H9 (cell line): ENCODE data around the gene SDR9C7. TPM values are rescaled to one million over a fixed set of nuclear protein-coding genes. Genes with fewer than 3 reads are reported as not detected.

Experiments
- DNase-seq: peaks from one replicate; pipeline ENCODE4 v3.0.0-alpha.2; 2017
- H2AFZ ChIP-seq: one replicate; pipeline ENCODE4 v1.6.1; 2013; ENCODE audit warnings: mild to moderate bottlenecking, low read length, control low read depth, moderate library complexity
- H2AK5ac ChIP-seq: 2 replicates; pipeline ENCODE4 v1.6.1; 2013; ENCODE audit warnings: low read length, control low read depth, mixed read lengths; ENCODE audit not compliant: insufficient read length
- H2BK120ac ChIP-seq: one replicate; pipeline ENCODE4 v1.6.1; 2013; ENCODE audit warnings: low read depth, mild to moderate bottlenecking, low read length, control low read depth, inconsistent platforms; ENCODE audit not compliant: poor library complexity, severe bottlenecking
- H2BK12ac ChIP-seq: 2 replicates; pipeline ENCODE4 v1.6.1; 2013; ENCODE audit warnings: low read length, control low read depth, mixed read lengths, low read depth; ENCODE audit not compliant: insufficient read length
- H2BK15ac ChIP-seq: 2 replicates; pipeline ENCODE4 v1.6.1; 2013; ENCODE audit warnings: low read depth, low read length, control low read depth
- H2BK20ac ChIP-seq: one replicate; pipeline ENCODE4 v1.6.1; 2013; ENCODE audit warnings: low read depth, mild to moderate bottlenecking, low read length, control low read depth, inconsistent platforms; ENCODE audit not compliant: poor library complexity, severe bottlenecking
- H2BK5ac ChIP-seq: 2 replicates; pipeline ENCODE4 v1.6.1; 2013; ENCODE audit warnings: low read length, control low read depth, mixed read lengths; ENCODE audit not compliant: insufficient read length
- H3K14ac ChIP-seq: 2 replicates; pipeline ENCODE4 v1.6.1; 2013; ENCODE audit warnings: low read length, control low read depth; ENCODE audit not compliant: insufficient read depth
- H3K18ac ChIP-seq: 2 replicates; pipeline ENCODE4 v1.6.1; 2013; ENCODE audit warnings: low read depth, mild to moderate bottlenecking, mixed read lengths, low read length, control low read depth; ENCODE audit not compliant: insufficient read length
- H3K23ac ChIP-seq: 2 replicates; pipeline ENCODE4 v1.6.1; 2013; ENCODE audit warnings: low read length, control low read depth, mixed read lengths, low read depth; ENCODE audit not compliant: insufficient read length
- H3K23me2 ChIP-seq: 2 replicates; pipeline ENCODE4 v1.6.1; 2013; ENCODE audit warnings: low read depth, mild to moderate bottlenecking, mixed read lengths, low read length, control low read depth; ENCODE audit not compliant: insufficient read length, poor library complexity, severe bottlenecking
- H3K27ac ChIP-seq: 2 replicates; pipeline ENCODE4 v1.5.1; 2013; ENCODE audit warnings: low read length, control low read depth, mixed read lengths, low read depth; ENCODE audit not compliant: insufficient read length
- H3K27me3 ChIP-seq: 2 replicates; pipeline ENCODE4 v1.6.1; 2013; ENCODE audit warnings: low read length, control low read depth, inconsistent platforms; ENCODE audit not compliant: insufficient read depth
- H3K4ac ChIP-seq: 2 replicates; pipeline ENCODE4 v1.6.1; 2013; ENCODE audit warnings: low read depth, mild to moderate bottlenecking, control low read depth, inconsistent platforms, low read length, moderate library complexity
- H3K4me1 ChIP-seq: 2 replicates; pipeline ENCODE4 v1.6.1; 2013; ENCODE audit warnings: low read length, control low read depth, inconsistent platforms; ENCODE audit not compliant: insufficient read depth
- H3K4me2 ChIP-seq: 2 replicates; pipeline ENCODE4 v1.6.1; 2013; ENCODE audit warnings: low read length, control low read depth, mixed read lengths; ENCODE audit not compliant: insufficient read length, insufficient read depth
- H3K56ac ChIP-seq: 2 replicates; pipeline ENCODE4 v1.6.1; 2013; ENCODE audit warnings: low read depth, mild to moderate bottlenecking, mixed read lengths, low read length, control low read depth; ENCODE audit not compliant: insufficient read length
- H3K79me1 ChIP-seq: 2 replicates; pipeline ENCODE4 v1.6.1; 2013; ENCODE audit warnings: low read depth, mild to moderate bottlenecking, moderate library complexity, low read length, control low read depth, inconsistent platforms; ENCODE audit not compliant: insufficient read depth, poor library complexity, severe bottlenecking
- H3K79me2 ChIP-seq: 2 replicates; pipeline ENCODE4 v1.6.1; 2013; ENCODE audit warnings: low read length, control low read depth, inconsistent platforms; ENCODE audit not compliant: insufficient read depth
- H3K9ac ChIP-seq: 2 replicates; pipeline ENCODE4 v1.6.1; 2013; ENCODE audit warnings: low read length, control low read depth, mixed read lengths; ENCODE audit not compliant: insufficient read length; ENCODE audit errors: extremely low read depth
- H3K9me3 ChIP-seq: one replicate; pipeline ENCODE4 v1.6.1; 2013; ENCODE audit warnings: low read depth, low read length, inconsistent platforms; ENCODE audit not compliant: control insufficient read depth
- H3T11ph ChIP-seq: one replicate; pipeline ENCODE4 v1.6.1; 2013; ENCODE audit warnings: mild to moderate bottlenecking, low read length, control low read depth, inconsistent platforms
- H4K20me1 ChIP-seq: one replicate; pipeline ENCODE4 v1.6.1; 2013; ENCODE audit not compliant: control insufficient read depth, insufficient read length, insufficient read depth
- H4K5ac ChIP-seq: 2 replicates; pipeline ENCODE4 v1.6.1; 2013; ENCODE audit warnings: low read depth, mild to moderate bottlenecking, mixed read lengths, low read length, control low read depth; ENCODE audit not compliant: insufficient read length
- H4K8ac ChIP-seq: replicated peaks from 2 replicates; pipeline ENCODE4 v1.6.1; 2013; ENCODE audit warnings: low read length, control low read depth, mixed read lengths, low read depth; ENCODE audit not compliant: insufficient read length
- H4K91ac ChIP-seq: 2 replicates; pipeline ENCODE4 v1.6.1; 2013; ENCODE audit warnings: low read depth, mild to moderate bottlenecking, moderate library complexity, mixed read lengths, low read length, control low read depth; ENCODE audit not compliant: insufficient read length
- H3K27ac Mint-ChIP-seq, 3 experiments: 2 replicates in 2 of 3; 3 replicates in 1 of 3; pipeline ENCODE4 v1.8.0; 2020 to 2021; ENCODE audit warnings: mixed read lengths in 3 of 3, mild to moderate bottlenecking in 1 of 3, moderate library complexity in 1 of 3
- H3K27me3 Mint-ChIP-seq: 2 replicates; pipeline ENCODE4 v1.8.0; 2021; ENCODE audit warnings: low read depth, mild to moderate bottlenecking, moderate library complexity, mixed read lengths
- H3K36me3 Mint-ChIP-seq, 3 experiments: 2 replicates in 2 of 3; 3 replicates in 1 of 3; pipeline ENCODE4 v1.8.0; 2020 to 2021; ENCODE audit warnings: low read depth in 3 of 3, mixed read lengths in 3 of 3; ENCODE audit not compliant: insufficient read depth in 1 of 3
- H3K4me1 Mint-ChIP-seq, 2 experiments: 2 replicates each; pipeline ENCODE4 v1.8.0; 2020; ENCODE audit warnings: mixed read lengths in 2 of 2
- H3K4me3 Mint-ChIP-seq, 2 experiments: 2 replicates in 1 of 2; 3 replicates in 1 of 2; pipeline ENCODE4 v1.8.0; 2020 to 2021; ENCODE audit warnings: mild to moderate bottlenecking in 2 of 2, mixed read lengths in 2 of 2, moderate library complexity in 1 of 2
- H3K9me3 Mint-ChIP-seq, 2 experiments: 2 replicates in 1 of 2; 3 replicates in 1 of 2; pipeline ENCODE4 v1.8.0; 2020; ENCODE audit warnings: mild to moderate bottlenecking in 2 of 2, mixed read lengths in 2 of 2, moderate library complexity in 1 of 2
- WGBS: extraction: QIAGEN DNeasy Blood & Tissue Kit; methylation state at CpG from one replicate; pipeline ENCODE4 v1.1.7; 2013; ENCODE audit warnings: missing lambda C conversion rate, low lambda C conversion rate, mixed read lengths; ENCODE audit not compliant: insufficient read length; ENCODE audit errors: extremely low coverage; 5-methylcytosine and 5-hydroxymethylcytosine counted together
- total RNA-seq: library from RNA; stranded (reverse); gene quantifications from 2 replicates; pipeline ENCODE4 v1.2.1, GENCODE V29; 2021
- TF ChIP-seq, protein P1 (sequence below): fragments of 200-600 bp; sonication (generic); conservative IDR thresholded peaks from 3 replicates; pipeline ENCODE4 v1.8.0; 2021; ENCODE audit warnings: antibody characterized with exemption, mild to moderate bottlenecking

SDR9C7 gene
- total RNA-seq, 1 experiment from 2014 or later, result not detected

DNA sequence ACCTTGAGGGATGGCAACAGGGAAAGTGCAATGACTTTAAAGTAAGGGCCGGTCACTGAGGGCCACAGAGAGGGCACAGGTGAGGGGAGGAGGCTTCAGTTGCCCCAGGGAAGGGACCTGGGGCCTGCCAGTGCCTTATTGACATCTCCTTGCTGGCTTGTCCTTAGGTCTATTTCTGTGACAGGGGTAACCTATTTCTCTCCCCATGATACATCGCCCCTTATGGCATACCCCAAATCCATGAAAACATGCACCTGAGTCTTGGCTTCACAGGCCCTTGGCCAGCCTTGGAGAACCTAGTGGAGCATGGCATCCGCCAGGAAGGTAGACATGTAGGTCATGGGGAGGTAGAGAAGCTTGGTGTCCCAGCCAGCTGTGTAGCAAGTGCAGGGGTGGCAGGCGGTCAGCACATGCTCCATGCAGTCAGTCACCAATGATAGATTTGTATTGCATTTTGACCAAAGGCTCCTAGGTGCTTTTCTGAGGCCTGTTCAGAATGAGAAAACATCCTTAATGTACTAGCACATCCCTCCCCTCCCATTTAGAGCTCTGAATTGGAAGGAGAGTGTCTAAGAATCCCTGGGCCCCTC, 46.8 kb upstream of the SDR9C7 start:
- H3K79me2 ChIP-seq, result no peaks in the 10 kb centered on the region
- no peaks in the 10 kb centered on the region for H3K23me2 ChIP-seq
- Mint-ChIP-seq H3K4me1 (no peaks in the 10 kb centered on the region), H3K9me3 (peaks cover 3 to 4% of the 10 kb centered on the region in 2 experiments; a peak in 3 of 5 replicates), H3K36me3 (peaks cover 0 to 4% (median 0%) of the 10 kb centered on the region in 3 experiments; a peak in 2 of 7 replicates), H3K27me3 (no peaks in the 10 kb centered on the region; the same call in 1 of the 2 replicates), H3K27ac (no peak overlapping the region), H3K4me3 (no peak overlapping the region)
- no peak overlapping the region for H4K8ac ChIP-seq
- H2BK5ac ChIP-seq, result no peak overlapping the region
- H2BK20ac ChIP-seq, result no peak overlapping the region
- H2BK120ac ChIP-seq, result no peak overlapping the region
- H3K4ac ChIP-seq, result no peak overlapping the region
- no peak for DNase-seq
- WGBS, result no CpG with 5 or more reads among the region's 4 CpGs
- H2AK5ac ChIP-seq, result no peak overlapping the region
- no peak overlapping the region for H3T11ph ChIP-seq
- TF ChIP-seq, protein P1, sequence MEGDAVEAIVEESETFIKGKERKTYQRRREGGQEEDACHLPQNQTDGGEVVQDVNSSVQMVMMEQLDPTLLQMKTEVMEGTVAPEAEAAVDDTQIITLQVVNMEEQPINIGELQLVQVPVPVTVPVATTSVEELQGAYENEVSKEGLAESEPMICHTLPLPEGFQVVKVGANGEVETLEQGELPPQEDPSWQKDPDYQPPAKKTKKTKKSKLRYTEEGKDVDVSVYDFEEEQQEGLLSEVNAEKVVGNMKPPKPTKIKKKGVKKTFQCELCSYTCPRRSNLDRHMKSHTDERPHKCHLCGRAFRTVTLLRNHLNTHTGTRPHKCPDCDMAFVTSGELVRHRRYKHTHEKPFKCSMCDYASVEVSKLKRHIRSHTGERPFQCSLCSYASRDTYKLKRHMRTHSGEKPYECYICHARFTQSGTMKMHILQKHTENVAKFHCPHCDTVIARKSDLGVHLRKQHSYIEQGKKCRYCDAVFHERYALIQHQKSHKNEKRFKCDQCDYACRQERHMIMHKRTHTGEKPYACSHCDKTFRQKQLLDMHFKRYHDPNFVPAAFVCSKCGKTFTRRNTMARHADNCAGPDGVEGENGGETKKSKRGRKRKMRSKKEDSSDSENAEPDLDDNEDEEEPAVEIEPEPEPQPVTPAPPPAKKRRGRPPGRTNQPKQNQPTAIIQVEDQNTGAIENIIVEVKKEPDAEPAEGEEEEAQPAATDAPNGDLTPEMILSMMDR, result no peak
- no peaks in the 10 kb centered on the region for H3K4me1 ChIP-seq
- no peaks in the 10 kb centered on the region for H3K27me3 ChIP-seq
- H3K27ac ChIP-seq, result no peak overlapping the region
- H4K91ac ChIP-seq, result no peak overlapping the region
- H3K23ac ChIP-seq, result no peak overlapping the region
- H2BK12ac ChIP-seq, result no peak overlapping the region
- no peak overlapping the region for H3K14ac ChIP-seq
- no peak overlapping the region for H3K56ac ChIP-seq
- no peak overlapping the region for H3K9ac ChIP-seq
- H3K18ac ChIP-seq, result no peak overlapping the region
- H2AFZ ChIP-seq, result no peak overlapping the region
- H3K79me1 ChIP-seq, result no peaks in the 10 kb centered on the region
- no peaks in the 10 kb centered on the region for H3K9me3 ChIP-seq
- H2BK15ac ChIP-seq, result no peak overlapping the region
- no peak overlapping the region for H4K5ac ChIP-seq
- H4K20me1 ChIP-seq, result no peaks in the 10 kb centered on the region
- H3K4me2 ChIP-seq, result no peak overlapping the region
